Activated CD8-positive, alpha-beta T cell treated with anti-CD3 and anti-CD28 coated beads for 36 hours (primary cell): ENCODE results near the gene CBX7. TPM values are rescaled to one million over a fixed set of nuclear protein-coding genes. Genes with fewer than 3 reads are reported as not detected.

Experiments used
- ATAC-seq: fragments of 200-7000 bp; cut with Tn5 transposase; one replicate; pipeline ENCODE4 v1.10.0; 2021; ENCODE audit warnings: mild to moderate bottlenecking, moderate library complexity
- CTCF ChIA-PET: fragments of 350-600 bp; sonication (Branson Sonifier 250); formaldehyde crosslinking; loops from one replicate; lab custom pipeline; 2021; ENCODE audit warnings: antibody characterized with exemption; lab: Charles Lee
- POLR2A ChIA-PET: fragments of 350-600 bp; sonication (Branson Sonifier 250); formaldehyde crosslinking; loops from one replicate; lab custom pipeline; 2021; ENCODE audit warnings: antibody characterized with exemption; lab: Charles Lee
- DNase-seq: peaks from one replicate; pipeline ENCODE4 v3.0.0-alpha.2; 2020
- H3K27ac Mint-ChIP-seq: one replicate; pipeline ENCODE4 v1.8.0; 2021; ENCODE audit warnings: mild to moderate bottlenecking, mixed read lengths
- H3K27me3 Mint-ChIP-seq: one replicate; pipeline ENCODE4 v1.8.0; 2021; ENCODE audit warnings: mixed read lengths
- H3K36me3 Mint-ChIP-seq: one replicate; pipeline ENCODE4 v1.8.0; 2021; ENCODE audit warnings: low read depth, mixed read lengths
- H3K4me1 Mint-ChIP-seq: one replicate; pipeline ENCODE4 v1.8.0; 2021; ENCODE audit warnings: low read depth, mixed read lengths
- H3K4me3 Mint-ChIP-seq: one replicate; pipeline ENCODE4 v1.8.0; 2021; ENCODE audit warnings: mild to moderate bottlenecking, moderate library complexity, mixed read lengths
- H3K9me3 Mint-ChIP-seq: one replicate; pipeline ENCODE4 v1.8.0; 2021; ENCODE audit warnings: mixed read lengths
- intact Hi-C: fragments of 100-400 bp; cut with micrococcal nuclease; formaldehyde crosslinking; loops from one replicate; pipeline ENCODE4 v1.10.0; 2022
- total RNA-seq, 2 experiments: library from RNA; stranded (reverse); gene quantifications; one replicate each; pipeline ENCODE4 v1.2.3, GENCODE V29; 2021
- TF ChIP-seq, protein P1 (sequence below): fragments of 200-600 bp; IDR thresholded peaks from one replicate; pipeline ENCODE4 v1.8.0; 2022; ENCODE audit warnings: antibody characterized with exemption, mild to moderate bottlenecking

CBX7 gene
- total RNA-seq, 2 experiments from 2014 or later, result 23.6 to 25.0 TPM

- H3K9me3 Mint-ChIP-seq, result no peaks in the 10 kb centered on the region
- H3K4me1 Mint-ChIP-seq, result peaks cover 38% of the 10 kb centered on the region
- intact Hi-C loops, result no loop called here
- DNase-seq (peak; percentile 32), ATAC-seq (no peak)
- ChIA-PET POLR2A (no interaction called here), CTCF (no interaction called here)
- H3K4me3 Mint-ChIP-seq, result no peak overlapping the region
- no peaks in the 10 kb centered on the region for H3K27me3 Mint-ChIP-seq
- H3K27ac Mint-ChIP-seq, result no peak overlapping the region
- TF ChIP-seq, protein P1, sequence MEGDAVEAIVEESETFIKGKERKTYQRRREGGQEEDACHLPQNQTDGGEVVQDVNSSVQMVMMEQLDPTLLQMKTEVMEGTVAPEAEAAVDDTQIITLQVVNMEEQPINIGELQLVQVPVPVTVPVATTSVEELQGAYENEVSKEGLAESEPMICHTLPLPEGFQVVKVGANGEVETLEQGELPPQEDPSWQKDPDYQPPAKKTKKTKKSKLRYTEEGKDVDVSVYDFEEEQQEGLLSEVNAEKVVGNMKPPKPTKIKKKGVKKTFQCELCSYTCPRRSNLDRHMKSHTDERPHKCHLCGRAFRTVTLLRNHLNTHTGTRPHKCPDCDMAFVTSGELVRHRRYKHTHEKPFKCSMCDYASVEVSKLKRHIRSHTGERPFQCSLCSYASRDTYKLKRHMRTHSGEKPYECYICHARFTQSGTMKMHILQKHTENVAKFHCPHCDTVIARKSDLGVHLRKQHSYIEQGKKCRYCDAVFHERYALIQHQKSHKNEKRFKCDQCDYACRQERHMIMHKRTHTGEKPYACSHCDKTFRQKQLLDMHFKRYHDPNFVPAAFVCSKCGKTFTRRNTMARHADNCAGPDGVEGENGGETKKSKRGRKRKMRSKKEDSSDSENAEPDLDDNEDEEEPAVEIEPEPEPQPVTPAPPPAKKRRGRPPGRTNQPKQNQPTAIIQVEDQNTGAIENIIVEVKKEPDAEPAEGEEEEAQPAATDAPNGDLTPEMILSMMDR, result no peak
- H3K36me3 Mint-ChIP-seq, result no peaks in the 10 kb centered on the region
Observed at GRCh38 chr22:39177456-39177775, 24.9 kb upstream of the CBX7 start.

DNA sequence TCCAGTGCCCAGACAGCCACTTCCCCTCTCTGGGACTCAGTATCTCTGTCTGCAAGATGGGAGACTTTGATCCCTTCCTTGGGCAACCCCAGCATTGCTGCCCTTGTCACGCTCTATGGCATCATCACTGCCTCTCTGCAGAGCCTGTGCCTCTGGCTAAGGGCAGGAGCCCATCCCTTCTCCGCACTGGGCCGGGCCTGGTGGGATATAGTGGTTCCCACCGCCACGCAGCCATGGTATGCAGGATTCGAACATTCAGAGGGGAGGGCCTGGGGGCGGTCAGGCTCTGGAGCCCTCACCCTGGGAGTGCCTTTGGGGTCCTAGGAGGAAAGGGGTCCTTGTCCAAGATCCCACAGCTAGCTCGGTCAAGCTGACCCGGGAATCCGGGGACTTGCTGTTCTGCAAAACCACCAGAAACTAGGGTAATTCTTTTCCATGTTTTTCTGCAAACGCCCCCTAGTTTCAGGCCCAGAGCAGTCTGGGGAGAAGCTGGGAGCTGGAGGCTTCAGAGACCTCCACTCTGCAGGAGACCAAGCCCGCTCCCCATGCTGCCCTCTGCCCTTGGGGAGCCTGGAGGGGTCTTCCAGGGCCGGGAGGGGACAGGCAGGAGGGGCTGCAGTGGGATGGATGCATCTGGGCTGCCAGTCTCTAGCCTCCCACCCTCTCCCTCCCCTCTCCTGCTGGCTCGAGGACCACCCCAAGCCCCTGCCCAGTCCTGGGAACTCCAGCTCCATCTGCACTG is 24.4 kb upstream of the CBX7 start:
- H3K9me3 Mint-ChIP-seq, result no peaks in the 10 kb centered on the region
- no peaks in the 10 kb centered on the region for H3K36me3 Mint-ChIP-seq
- no peaks in the 10 kb centered on the region for H3K27me3 Mint-ChIP-seq
- peaks cover 43% of the 10 kb centered on the region for H3K4me1 Mint-ChIP-seq
- DNase-seq (no peak), ATAC-seq (no peak)
- no peak overlapping the region for H3K27ac Mint-ChIP-seq
- TF ChIP-seq, protein P1, result no peak
- ChIA-PET POLR2A (no interaction called here), CTCF (no interaction called here)
- no peak overlapping the region for H3K4me3 Mint-ChIP-seq
- intact Hi-C loops, result no loop called here

DNA sequence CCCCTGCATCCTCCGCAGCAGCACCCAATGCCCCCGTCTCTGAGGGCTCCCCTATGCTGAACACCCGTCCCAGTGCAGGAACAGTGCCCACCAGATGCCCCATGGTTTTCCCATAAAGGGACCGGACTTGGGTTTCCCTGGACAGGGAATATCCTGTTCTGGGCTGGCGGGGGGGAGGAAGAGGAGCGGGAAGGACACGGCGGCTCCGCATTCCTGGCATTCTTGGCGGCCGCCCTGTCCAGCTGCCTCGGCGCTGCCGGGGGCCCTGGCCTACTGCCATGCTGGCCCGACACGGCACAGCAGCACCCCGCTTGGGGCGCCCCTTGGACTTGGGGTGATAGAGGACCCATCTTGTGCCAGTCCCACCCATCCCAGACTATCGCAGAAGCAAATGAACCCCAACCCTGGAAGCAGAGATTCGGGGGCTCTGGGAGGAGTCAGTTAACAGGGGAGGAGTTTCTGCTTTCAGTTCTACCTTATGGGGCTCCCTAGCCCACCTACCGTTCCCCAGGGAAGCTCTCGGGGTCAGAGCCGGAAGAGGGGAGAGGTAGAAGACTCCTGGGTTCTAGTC is 23.7 kb upstream of the CBX7 start:
- ChIA-PET POLR2A (no interaction called here), CTCF (interaction anchor here (1.0 kb wide), 1 partner anchor 39 kb away, joined by 3 read pairs; no protein-coding TSS in a partner anchor)
- H3K27ac Mint-ChIP-seq, result no peak overlapping the region
- H3K4me1 Mint-ChIP-seq, result peaks cover 48% of the 10 kb centered on the region
- ATAC-seq, result no peak
- intact Hi-C loops, result no loop called here
- no peaks in the 10 kb centered on the region for H3K9me3 Mint-ChIP-seq
- no peak for DNase-seq
- H3K4me3 Mint-ChIP-seq, result no peak overlapping the region
- TF ChIP-seq, protein P1, result no peak
- no peaks in the 10 kb centered on the region for H3K27me3 Mint-ChIP-seq
- H3K36me3 Mint-ChIP-seq, result no peaks in the 10 kb centered on the region

DNA sequence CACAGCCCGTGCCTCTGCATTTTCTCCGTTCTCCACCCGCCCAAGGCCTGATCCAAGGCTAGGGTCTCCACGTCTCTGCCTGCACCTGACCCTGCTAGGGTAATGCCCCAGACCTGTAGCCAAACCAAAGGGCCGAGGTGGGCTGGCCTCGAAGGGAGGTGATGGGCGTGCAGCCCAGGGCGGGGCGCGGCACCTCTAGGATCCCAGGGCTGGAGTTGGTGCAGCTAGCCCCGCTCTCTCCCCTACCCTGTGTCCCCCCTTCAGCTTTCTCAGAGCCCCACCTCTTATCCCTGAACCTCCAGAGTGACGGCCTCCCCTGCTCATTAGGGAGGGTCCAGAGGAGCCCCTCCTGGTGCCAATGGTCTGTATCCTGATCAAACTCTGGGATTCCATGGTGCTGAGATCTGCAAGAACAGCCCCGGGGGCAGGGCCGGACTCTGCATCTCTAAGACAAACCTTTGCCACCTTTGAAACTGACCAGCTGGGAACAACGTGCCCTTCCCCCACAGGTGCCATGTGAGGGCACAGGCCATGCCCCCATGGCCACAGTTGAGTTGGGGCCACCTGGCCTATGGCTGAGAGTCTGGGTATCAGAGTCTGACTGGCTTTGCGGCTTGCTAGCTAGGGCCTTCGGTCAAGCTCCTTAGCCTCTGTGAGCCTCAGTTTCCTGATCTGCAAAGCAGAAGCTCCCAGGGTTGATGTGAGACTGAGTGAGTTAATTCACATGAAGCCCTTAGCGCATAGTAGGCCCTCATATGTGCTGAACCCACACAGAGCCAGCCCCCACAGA is 23.1 kb upstream of the CBX7 start:
- no peak for DNase-seq
- intact Hi-C loops, result no loop called here
- ATAC-seq, result no peak
- TF ChIP-seq, protein P1, result no peak
- Mint-ChIP-seq H3K4me1 (peaks cover 54% of the 10 kb centered on the region), H3K4me3 (no peak overlapping the region), H3K27me3 (no peaks in the 10 kb centered on the region), H3K9me3 (no peaks in the 10 kb centered on the region), H3K27ac (peak overlapping the region; percentile 34), H3K36me3 (no peaks in the 10 kb centered on the region)
- CTCF ChIA-PET, result interaction anchor here (0.6 to 8.2 kb wide), 3 partner anchors 40 to 421 kb away, joined by 3 to 135 read pairs (median 3); no protein-coding TSS in a partner anchor
- POLR2A ChIA-PET, result interaction anchor here (1.2 to 2.9 kb wide), 4 partner anchors 28 to 144 kb away, joined by 3 to 21 read pairs (median 4); partner anchors contain the start of gene RPL3
